Vagina (tissue), 2 donors: Measurements from ENCODE around the gene PRDM5.

Source experiments
- POLR2AphosphoS5 ChIP-seq, 2 donors: sonication (generic); formaldehyde crosslinking; IDR thresholded peaks; one replicate each; pipeline ENCODE4 v1.9.0; 2017; ENCODE audit warnings: antibody characterized with exemption in 2 of 2, mild to moderate bottlenecking in 2 of 2, low read depth in 1 of 2; ENCODE audit not compliant: insufficient read depth in 1 of 2
- TF ChIP-seq, protein P1 (sequence below), 3 experiments: fragments of 450-650 bp in 2 of 3; fragments of 200-600 bp in 1 of 3; sonication (generic) in 1 of 3; IDR thresholded peaks; one replicate each; pipeline ENCODE4 v1.5.1; 2017 to 2019; ENCODE audit warnings: antibody characterized with exemption in 3 of 3, mild to moderate bottlenecking in 2 of 3, moderate library complexity in 2 of 3

- TF ChIP-seq, protein P1, sequence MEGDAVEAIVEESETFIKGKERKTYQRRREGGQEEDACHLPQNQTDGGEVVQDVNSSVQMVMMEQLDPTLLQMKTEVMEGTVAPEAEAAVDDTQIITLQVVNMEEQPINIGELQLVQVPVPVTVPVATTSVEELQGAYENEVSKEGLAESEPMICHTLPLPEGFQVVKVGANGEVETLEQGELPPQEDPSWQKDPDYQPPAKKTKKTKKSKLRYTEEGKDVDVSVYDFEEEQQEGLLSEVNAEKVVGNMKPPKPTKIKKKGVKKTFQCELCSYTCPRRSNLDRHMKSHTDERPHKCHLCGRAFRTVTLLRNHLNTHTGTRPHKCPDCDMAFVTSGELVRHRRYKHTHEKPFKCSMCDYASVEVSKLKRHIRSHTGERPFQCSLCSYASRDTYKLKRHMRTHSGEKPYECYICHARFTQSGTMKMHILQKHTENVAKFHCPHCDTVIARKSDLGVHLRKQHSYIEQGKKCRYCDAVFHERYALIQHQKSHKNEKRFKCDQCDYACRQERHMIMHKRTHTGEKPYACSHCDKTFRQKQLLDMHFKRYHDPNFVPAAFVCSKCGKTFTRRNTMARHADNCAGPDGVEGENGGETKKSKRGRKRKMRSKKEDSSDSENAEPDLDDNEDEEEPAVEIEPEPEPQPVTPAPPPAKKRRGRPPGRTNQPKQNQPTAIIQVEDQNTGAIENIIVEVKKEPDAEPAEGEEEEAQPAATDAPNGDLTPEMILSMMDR (IDR thresholded peaks at IDR 0.05) = no peak
- no peak for TF ChIP-seq POLR2AphosphoS5 (IDR thresholded peaks at IDR 0.05; ENCODE audit: insufficient read depth in 1 of 2, low read depth in 1 of 2)
Observed at GRCh38 chr4:120771907-120772306, 150.6 kb downstream of the PRDM5 start.
